GM10847 (cell line): ENCODE measurements around the gene VMO1.

Experiments
- POLR2A ChIP-seq: IDR thresholded peaks from 2 replicates; pipeline ENCODE4 v1.6.1; 2011; ENCODE audit not compliant: insufficient read length; ENCODE audit errors: extremely low read depth

The VMO1 gene

DNA sequence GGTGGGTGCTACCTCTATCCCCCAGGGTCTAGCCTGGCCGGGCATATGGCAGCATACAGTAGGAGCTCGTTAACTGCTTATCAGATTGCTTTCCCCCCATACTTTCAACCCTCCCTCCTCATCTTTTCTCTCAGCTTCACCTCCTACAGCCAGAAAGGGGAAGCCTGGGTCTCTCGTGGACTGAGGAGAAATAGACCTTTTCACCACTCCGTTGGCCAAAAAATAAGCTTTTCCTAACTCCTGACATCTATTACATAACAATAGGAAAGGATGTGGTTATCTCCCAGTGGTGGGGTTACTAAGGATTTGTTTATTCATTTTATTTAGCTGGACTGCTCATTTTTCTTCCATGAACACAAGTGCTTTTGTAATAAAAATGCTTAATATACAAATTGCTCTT is 37.5 kb downstream of the VMO1 start:
- TF ChIP-seq POLR2A, result no peak

DNA sequence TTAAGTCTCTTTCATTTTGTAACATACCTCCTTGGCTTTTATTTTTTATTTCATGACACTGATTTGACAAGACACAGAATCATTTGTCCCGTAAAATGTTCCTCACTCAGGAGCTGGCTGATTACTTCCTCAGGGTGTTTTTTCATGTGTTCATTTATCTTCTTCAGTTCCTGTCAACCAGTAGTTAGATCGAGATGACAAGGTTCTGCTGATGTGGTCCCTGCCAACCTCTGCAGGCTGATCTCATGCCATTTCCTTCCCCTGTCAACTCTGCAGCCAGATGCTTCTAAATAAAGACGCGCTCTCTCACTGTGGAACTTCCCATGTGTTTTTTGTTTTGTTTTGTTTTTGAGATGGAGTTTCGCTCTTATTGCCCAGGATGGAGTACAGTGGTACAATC is 38.3 kb downstream of the VMO1 start:
- no peak for TF ChIP-seq POLR2A

DNA sequence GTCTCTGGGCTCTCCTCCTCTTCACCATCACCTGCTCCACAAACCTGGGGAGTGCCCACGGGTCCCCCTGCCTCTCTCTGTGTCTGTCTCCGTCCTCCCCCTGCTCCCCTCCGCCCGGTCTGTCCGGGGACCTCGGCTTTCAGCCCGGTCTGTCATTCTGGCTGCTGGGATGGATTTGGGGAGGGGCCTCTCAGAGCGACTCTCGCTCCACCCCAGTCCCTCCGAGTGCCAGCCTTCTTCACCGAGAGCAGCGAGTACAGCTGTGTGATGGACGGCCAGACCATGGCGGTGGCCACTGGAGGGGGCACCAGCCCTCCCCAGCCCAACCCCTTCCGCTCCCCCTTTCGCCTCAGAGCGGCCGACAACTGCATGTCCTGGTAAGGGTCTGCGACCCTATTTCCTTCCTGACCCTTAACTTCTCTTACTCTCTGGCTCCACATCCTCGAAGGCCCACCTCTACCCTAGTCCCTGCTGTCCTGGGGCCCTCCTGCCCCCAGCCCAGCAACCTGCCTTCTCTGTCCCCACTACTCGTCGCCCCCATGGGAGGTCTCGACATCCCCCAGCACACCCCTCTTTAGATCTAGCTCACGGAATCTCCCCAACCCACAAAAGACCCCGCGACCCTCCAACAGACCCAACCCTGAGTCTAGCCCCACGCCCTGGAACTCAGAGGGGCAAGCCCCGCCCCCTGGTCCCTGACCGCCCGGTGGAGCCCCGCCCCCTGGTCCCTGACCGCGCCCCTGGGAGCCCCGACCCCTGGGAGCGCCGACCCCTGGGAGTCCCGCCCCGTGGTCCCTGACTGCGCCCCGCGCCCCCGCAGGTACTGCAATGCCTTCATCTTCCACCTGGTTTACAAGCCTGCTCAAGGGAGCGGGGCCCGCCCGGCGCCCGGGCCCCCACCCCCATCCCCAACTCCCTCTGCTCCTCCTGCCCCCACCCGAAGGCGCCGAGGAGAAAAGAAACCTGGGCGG is 40.9 kb downstream of the VMO1 start:
- TF ChIP-seq POLR2A, result no peak

DNA sequence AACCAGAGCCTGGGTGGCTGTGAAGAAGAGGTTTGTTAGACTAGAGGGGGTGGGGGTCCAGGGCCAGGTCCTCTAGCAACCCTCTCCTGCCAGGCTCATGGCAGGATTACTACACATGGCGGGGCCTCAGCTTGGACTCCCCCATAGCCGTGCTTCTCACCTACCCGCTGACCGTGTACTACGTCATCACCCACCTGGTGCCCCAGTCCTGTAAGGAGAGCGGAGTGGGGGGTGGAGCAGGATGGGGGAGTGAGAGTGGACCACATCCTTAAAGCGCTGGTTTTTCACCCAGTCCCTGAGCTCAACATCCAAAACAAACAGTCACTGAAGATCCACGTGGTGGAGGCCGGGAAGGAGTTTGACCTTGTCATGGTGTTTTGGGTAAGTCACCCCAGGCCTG is 42.3 kb downstream of the VMO1 start:
- no peak for TF ChIP-seq POLR2A

DNA sequence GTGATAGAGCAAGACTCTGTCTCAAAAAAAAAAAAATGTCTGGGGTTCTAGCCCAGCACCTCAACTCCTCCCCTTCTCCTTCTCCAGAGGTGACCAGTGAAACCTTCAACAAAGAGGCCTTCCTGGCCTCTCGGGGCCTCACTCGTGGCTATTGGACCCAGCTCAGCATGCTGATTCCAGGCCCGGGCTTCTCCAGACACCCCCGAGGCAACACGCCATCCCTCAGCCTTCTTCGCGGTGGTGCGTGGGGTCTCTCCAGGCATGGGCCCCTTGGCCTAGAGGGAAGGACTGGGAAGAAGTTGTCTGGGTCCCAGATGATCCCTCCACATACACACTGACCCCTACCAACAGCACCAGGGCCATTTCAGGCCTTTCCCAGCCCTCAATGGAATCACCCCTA is 42.9 kb downstream of the VMO1 start:
- no peak for TF ChIP-seq POLR2A

DNA sequence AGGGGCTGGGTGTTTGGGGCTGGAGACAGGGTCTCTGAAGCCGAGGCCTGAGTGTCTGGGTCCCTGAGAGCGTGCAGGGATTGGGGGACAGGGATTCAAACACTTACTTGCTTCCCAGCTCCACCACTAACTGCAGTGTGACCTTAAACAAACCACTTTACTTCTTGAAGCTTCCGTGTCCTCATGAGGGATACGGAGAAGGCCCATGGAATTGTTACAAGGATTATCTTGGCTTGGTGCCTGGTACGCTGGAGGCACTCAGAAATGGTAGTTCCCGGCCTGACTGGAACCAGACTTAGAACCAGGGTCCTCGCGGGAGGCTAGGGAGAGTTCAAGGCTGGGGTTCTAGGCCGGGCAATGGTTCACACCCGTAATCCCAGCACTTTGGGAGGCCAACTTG is 43.5 kb downstream of the VMO1 start:
- no peak for TF ChIP-seq POLR2A

DNA sequence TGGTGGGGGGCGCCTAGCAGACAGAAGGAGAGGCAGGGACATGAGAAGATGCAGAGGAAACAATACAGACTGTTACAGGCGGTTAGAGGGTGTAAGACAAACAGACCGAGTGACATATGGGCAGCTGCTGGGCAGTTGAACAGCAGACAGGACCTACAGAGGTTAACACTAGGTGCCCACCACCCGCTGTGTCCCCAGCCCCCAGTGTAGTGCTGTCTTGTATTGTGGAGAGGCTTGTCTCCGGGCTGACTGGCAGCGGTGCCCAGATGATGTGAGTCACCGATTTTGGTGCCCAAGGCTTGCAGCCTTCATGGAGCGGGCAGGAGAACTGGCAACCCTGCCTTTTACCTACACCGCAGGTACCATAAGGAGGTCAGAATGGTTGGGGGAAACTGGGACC is 44.0 kb downstream of the VMO1 start:
- TF ChIP-seq POLR2A, result no peak

DNA sequence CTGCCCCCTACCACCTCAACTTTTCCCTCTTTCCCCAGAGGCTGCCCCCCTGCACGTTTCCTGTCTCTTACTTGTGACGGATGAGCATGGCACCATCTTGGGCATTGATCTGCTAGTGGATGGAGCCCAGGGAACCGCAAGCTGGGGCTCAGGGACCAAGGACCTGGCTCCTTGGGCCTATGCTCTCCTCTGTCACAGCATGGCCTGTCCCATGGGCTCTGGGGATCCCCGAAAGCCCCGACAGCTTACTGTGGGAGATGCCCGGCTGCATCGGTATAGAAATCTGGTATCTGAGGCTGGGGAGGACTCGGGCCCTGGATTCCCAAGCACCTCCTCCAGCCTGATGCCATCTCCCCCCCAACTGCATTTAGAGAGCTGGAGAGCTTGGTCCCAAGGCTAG is 44.6 kb downstream of the VMO1 start:
- no peak for TF ChIP-seq POLR2A

DNA sequence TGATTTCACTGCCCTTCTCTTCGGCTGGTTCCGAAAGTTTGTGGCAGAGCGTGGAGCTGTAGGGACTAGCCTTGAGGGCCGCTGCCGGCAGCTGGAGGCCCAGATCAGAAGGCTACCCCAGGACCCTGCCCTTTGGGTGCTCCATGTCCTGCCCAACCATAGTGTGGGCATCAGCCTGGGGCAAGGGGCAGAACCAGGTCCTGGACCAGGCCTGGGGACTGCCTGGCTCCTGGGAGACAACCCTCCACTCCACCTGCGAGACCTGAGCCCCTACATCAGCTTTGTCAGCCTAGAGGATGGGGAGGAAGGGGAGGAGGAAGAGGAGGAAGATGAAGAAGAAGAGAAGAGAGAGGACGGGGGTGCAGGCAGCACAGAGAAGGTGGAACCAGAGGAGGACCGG is 45.6 kb downstream of the VMO1 start:
- TF ChIP-seq POLR2A, result no peak

DNA sequence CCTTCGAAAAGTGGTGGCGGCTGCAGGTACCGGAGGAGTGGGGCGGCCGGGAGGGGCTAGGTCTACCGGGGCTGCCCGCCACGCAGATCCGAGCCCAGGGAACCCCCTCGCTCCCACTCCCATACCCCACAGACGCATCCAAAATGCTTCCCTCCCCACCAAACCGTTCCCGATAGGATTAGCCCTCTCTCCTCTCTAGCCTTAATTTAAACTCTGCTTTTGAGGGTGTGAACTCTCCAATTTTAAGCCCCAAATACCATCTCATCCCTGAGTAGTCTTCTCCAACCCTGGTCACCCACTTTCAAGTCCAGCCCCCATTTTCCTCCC is 46.2 kb downstream of the VMO1 start:
- no peak for TF ChIP-seq POLR2A

DNA sequence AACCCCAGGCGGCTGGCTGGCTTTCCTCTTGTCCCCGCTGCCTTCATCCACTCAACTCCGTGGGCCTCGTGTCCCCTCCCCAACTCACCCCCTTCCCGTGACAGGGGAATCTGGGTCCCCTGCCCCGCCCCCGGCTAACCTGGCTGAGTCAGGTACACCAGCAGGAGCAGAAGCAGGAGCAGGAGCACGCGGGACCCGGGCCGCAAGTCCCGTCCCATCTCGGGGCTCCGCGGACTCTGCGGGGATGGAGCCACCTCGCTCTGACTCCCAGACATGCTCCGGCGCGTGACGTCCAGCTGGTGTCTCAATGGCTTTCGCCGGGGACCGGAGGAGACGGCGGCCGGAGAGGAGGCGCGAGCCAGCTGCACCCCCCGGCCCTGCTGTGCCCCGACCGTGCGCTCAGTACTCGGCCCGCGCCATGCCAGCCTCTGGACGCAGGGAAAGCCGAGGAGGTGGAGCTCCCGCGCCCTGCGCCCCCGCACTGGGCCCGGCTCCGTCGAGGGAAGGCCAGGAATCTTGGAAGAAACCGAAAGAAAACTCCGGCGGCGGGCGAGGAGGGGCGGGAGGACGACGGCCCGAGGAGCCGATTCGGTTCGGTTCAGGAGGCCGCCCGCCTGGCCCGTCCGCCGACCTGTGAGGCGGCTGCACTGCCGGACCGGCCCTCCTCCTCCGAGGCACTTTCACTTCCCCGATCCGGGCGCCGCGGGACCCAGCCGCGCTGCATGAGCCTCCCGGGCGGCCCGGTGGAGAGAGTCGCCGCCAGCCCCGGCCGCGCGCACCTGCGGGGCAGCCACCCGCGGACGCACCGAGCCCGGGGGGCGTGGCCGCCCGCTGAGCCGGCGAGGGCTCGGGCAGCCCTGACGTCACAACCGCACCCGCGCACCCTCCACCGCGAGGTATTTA is 46.8 kb downstream of the VMO1 start, which contains the start of the genes CXCL16 and ZMYND15:
Gene CXCL16 (minus strand): TSS at position 807 of the 903 bp plus-strand sequence. CDS start 589 bp downstream, at position 218.
Gene ZMYND15 (plus strand): TSS at position 712 of the 903 bp plus-strand sequence. CDS start 716 bp downstream, outside the sequence.
- TF ChIP-seq POLR2A, result no peak

DNA sequence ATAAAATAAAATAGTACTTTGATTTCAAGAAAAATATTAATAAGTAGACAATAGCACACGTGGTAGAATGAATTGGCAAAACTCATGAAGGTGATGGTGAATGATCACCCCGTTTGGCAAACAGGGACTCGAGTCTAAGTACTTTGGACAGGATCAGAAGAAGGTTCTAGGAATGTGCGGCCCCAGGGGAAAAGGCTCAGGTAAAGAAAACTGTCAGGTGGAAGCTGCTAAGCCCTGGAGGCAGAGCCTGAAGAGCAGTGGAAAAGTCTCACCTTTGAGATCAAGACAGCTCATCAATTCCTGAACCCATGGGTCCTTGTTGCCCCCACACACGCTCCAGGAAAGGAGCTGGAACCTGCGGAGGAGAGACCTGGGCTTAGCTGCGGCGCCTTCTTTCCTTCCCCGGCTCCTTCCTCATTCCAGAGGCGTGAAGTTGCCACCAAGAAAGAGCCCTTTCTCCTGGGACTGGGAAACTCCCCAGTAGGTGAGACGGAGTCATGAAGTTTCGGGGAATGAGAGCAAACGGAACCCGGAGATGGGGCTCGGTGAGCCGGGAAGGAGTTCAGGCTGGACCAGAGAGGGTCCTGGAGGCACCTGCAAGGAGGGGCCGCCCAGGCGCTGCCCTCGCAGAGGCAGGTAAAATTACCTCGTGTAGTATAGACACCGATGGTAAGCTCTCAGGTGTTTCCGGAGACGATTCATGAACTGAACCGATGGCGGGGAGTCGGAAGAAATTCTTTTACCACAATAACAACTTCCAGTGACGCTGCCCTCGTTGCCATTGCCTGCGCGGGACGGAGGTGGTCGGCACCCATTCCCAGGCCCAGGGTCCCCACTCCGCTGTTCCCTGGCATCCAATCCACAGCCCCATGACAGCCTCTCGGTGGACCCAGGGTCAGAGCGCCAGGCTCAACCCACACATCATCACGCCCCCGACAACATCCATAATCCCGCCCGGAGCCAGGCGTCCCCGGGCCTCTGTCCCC is 47.7 kb downstream of the VMO1 start:
- TF ChIP-seq POLR2A, result no peak

DNA sequence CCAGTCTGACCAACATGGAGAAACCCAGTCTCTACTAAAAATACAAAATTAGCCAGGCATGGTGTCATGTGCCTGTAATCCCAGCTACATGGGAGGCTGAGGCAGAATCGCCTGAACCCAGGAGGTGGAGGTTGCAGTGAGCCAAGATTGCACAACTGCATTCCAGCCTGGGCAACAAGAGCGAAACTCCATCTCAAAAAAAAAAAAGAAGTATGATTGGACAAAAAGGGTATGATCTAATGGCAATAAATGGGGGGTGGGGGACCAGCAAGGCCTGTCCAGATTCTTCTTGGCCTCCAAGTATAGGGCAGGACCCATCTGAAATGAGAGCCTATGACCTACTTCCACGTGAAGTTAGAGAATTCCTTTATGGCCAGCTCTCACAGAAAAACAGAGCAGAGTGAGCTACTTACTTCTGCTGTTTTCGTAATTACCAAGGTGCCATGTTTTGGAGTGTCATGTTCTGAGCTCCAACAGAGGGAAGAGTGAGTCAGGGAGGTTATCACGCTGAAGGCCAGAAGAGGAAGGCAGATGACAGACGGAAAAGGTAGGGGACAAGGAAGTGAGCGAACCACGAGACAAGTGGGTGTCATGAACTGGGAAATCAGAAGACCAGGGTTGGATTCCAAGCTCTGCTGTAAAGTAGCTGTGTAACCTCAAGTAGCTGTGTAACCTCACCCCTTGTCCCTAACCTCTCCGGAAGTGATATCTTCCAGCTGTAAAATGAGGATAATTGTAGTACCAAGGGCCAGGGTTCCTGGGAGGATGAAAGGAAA is 50.1 kb downstream of the VMO1 start:
- TF ChIP-seq POLR2A, result no peak
